Stimulated activated naive CD8-positive, alpha-beta T cell treated with anti-CD3 and anti-CD28 coated beads, Interleukin-15, amount 100 ng/mL, for 72 hours (primary cell): ENCODE measurements around the gene TNFRSF6B.
"Not testable (repeated sequence)": the region's sequence is repeated elsewhere in the genome, so short reads cannot be mapped to it uniquely, and the experiment has no call there.

Source experiments
- ATAC-seq: fragments of 150-1000 bp; cut with Tn5 transposase; 2 replicates; pipeline ENCODE4 v1.10.0; 2021; ENCODE audit warnings: mild to moderate bottlenecking, moderate library complexity
- DNase-seq, 2 donors: peaks; one replicate each; pipeline ENCODE4 v3.0.0; 2021 to 2022
- H3K27ac Mint-ChIP-seq, 2 donors: one replicate each; pipeline ENCODE4 v1.8.0; 2022; ENCODE audit warnings: mild to moderate bottlenecking in 2 of 2, mixed read lengths in 2 of 2, moderate library complexity in 2 of 2
- H3K27me3 Mint-ChIP-seq: one replicate; pipeline ENCODE4 v1.8.0; 2022; ENCODE audit warnings: mixed read lengths
- H3K4me1 Mint-ChIP-seq: one replicate; pipeline ENCODE4 v1.8.0; 2022; ENCODE audit warnings: mild to moderate bottlenecking, mixed read lengths
- H3K4me3 Mint-ChIP-seq, 2 donors: one replicate each; pipeline ENCODE4 v1.8.0; 2022; ENCODE audit warnings: mild to moderate bottlenecking in 2 of 2, mixed read lengths in 2 of 2, moderate library complexity in 1 of 2
- H3K9me3 Mint-ChIP-seq, 2 donors: one replicate each; pipeline ENCODE4 v1.8.0; 2022; ENCODE audit warnings: mixed read lengths in 2 of 2

The TNFRSF6B gene

GRCh38 chr20:63659370-63659769 is 37.1 kb upstream of the TNFRSF6B start:
- no peak for ATAC-seq
- Mint-ChIP-seq H3K4me1 (peaks cover 51% of the 10 kb centered on the region), H3K27me3 (no peaks in the 10 kb centered on the region), H3K27ac (no peak overlapping the region), H3K9me3 (no peaks in the 10 kb centered on the region), H3K4me3 (peak overlapping the region; percentile 90 to 98)
- DNase-seq: no peak

GRCh38 chr20:63660174-63660573 is 36.3 kb upstream of the TNFRSF6B start:
- peaks cover 44% of the 10 kb centered on the region for H3K4me1 Mint-ChIP-seq
- ATAC-seq, H3K27me3 Mint-ChIP-seq, DNase-seq, H3K9me3 Mint-ChIP-seq, H3K27ac Mint-ChIP-seq: not testable (repeated sequence)
- H3K4me3 Mint-ChIP-seq: peak overlapping the region; percentile 7 to 17

GRCh38 chr20:63660622-63661021 is 35.8 kb upstream of the TNFRSF6B start:
- Mint-ChIP-seq H3K9me3 (no peaks in the 10 kb centered on the region), H3K4me1 (peaks cover 44% of the 10 kb centered on the region), H3K4me3 (no peak overlapping the region), H3K27ac (no peak overlapping the region), H3K27me3 (no peaks in the 10 kb centered on the region)
- DNase-seq (no peak), ATAC-seq (no peak)

- Mint-ChIP-seq H3K27ac (no peak overlapping the region), H3K4me1 (peaks cover 44% of the 10 kb centered on the region), H3K27me3 (no peaks in the 10 kb centered on the region), H3K9me3 (no peaks in the 10 kb centered on the region), H3K4me3 (no peak overlapping the region)
- no peak for ATAC-seq
- DNase-seq: no peak
Observed at GRCh38 chr20:63661108-63661507, 35.3 kb upstream of the TNFRSF6B start.

GRCh38 chr20:63661959-63662812 is 34.3 kb upstream of the TNFRSF6B start:
- no peak for DNase-seq
- H3K4me1 Mint-ChIP-seq: peaks cover 39% of the 10 kb centered on the region
- no peaks in the 10 kb centered on the region for H3K27me3 Mint-ChIP-seq
- H3K4me3 Mint-ChIP-seq: no peak overlapping the region
- no peaks in the 10 kb centered on the region for H3K9me3 Mint-ChIP-seq
- no peak for ATAC-seq
- H3K27ac Mint-ChIP-seq: peak overlapping the region in 1 of 2 donors; percentile 33

DNA sequence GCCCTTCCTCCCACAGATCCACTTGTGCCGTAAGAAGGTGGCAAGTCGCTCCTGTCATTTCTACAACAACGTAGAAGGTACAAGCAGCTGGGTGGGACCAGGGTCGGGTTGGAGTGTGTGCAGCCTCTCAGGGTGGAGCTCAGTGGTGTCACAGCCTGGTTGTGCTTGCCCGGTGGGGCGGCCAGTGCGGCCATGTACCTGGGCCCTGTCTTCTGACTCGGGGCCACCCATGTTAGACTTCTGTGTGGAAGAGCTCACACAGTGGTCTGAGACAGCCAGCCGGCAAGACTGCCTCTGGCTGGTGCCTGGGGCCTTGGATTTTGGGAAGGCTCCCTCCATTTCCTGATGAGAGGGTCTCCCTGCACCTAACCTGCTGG is 33.7 kb upstream of the TNFRSF6B start:
- DNase-seq (no peak), ATAC-seq (no peak)
- H3K9me3 Mint-ChIP-seq: no peaks in the 10 kb centered on the region
- no peak overlapping the region for H3K4me3 Mint-ChIP-seq
- H3K27me3 Mint-ChIP-seq: no peaks in the 10 kb centered on the region
- H3K4me1 Mint-ChIP-seq: peaks cover 33% of the 10 kb centered on the region
- H3K27ac Mint-ChIP-seq: no peak overlapping the region

DNA sequence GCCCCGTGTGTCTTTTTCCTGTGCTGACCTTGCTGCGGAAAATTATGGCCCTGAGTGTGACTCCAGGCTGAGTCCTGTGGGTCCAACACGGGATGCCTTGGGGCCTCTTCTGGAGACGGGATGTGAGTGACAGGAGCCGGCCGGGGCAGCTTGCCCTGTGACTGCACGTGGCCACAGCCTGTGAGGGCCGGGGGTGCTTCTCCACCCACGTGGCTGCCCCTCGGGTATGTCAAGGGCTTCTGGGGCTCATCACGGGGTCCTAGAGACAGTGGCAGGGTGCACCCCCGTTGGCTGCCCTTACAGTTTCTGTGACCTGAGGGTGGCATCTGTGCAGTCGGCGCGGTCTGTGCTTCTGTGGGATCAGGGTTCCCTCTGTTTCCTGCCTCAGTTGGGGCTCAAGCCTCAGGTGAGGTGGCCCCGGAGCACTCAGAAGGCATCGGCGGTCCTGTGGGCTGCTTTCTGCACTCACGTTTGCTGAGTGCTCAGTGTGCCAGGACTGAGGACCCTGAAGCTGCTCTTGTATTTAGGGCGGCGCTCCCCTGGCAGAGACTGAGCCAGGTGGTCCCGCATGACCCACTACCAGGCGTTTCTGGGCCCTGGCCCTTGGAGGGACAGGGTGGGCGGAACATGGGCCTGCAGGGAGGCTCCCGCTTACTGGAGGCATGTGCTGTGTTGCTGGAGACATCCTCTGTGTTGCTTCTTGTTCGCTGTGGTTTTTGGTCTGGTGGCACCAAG is 33.0 kb upstream of the TNFRSF6B start:
- no peaks in the 10 kb centered on the region for H3K9me3 Mint-ChIP-seq
- no peak for DNase-seq
- peaks cover 27% of the 10 kb centered on the region for H3K4me1 Mint-ChIP-seq
- no peak overlapping the region for H3K27ac Mint-ChIP-seq
- no peak for ATAC-seq
- H3K27me3 Mint-ChIP-seq: no peaks in the 10 kb centered on the region
- H3K4me3 Mint-ChIP-seq: no peak overlapping the region

DNA sequence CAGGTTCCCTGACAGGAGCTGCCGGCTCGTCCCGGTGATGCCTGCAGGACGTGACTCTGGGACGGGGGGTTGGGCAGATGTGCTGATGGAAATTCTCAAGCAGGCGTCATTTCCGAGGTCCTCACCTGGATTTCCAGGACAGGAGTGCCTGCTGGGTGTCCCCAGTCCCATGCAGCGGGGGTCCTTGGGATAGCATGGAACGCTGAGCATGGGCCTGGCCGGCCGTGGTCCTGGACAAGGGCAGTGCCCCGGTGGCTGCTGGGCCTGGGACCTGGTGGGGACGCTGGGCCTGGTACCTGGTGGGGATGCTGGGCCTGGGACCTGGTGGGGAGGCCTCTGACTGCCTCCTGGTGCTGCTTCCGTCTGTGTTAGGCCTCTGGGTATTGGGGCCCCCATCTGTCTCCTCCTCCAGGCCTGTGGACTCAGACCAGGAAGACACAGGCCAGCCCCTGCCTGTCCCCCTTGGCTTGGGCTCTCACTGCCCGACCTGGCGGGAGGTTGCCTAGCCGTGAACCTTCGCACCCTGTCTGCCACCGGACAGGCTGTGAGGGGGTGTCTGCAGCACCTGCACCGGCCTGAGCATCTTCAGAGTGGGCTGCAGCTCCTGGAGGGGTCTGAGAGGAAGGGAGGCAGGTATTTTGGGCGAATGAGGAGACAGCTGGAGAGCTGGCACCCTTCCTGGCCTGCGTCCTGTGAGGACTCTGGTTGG is 32.2 kb upstream of the TNFRSF6B start:
- Mint-ChIP-seq H3K4me1 (peaks cover 19% of the 10 kb centered on the region), H3K27ac (no peak overlapping the region), H3K4me3 (no peak overlapping the region), H3K27me3 (no peaks in the 10 kb centered on the region), H3K9me3 (no peaks in the 10 kb centered on the region)
- no peak for DNase-seq
- no peak for ATAC-seq

- peaks cover 12% of the 10 kb centered on the region for H3K4me1 Mint-ChIP-seq
- H3K9me3 Mint-ChIP-seq: no peaks in the 10 kb centered on the region
- no peak for ATAC-seq
- H3K27ac Mint-ChIP-seq: peak overlapping the region in 1 of 2 donors; percentile 74
- no peaks in the 10 kb centered on the region for H3K27me3 Mint-ChIP-seq
- H3K4me3 Mint-ChIP-seq: no peak overlapping the region
- no peak for DNase-seq
Observed at GRCh38 chr20:63664861-63665594, 31.4 kb upstream of the TNFRSF6B start.

DNA sequence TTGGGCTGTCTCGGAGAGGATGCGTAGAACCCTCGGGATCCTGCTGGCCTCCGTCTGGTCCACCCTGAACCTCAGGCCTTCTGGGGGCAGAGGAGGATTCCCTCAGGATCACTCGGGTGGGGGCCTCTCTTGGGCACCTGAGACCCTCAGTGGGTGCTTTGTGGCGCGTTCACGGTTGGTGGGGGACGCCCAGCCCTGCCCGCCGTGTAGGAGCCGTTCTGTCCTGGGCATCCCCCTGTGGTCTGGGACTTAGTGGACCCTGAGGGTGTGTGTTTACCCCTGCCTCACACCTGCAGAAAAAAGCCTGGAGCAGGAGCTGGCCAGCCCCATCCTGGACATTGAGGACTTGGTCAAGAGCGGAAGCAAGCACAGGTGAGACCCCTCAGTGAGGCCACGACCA is 30.7 kb upstream of the TNFRSF6B start:
- H3K27ac Mint-ChIP-seq: no peak overlapping the region

GRCh38 chr20:63667858-63668257 is 28.6 kb upstream of the TNFRSF6B start:
- H3K4me1 Mint-ChIP-seq: no peaks in the 10 kb centered on the region
- H3K27me3 Mint-ChIP-seq: no peaks in the 10 kb centered on the region
- no peak overlapping the region for H3K27ac Mint-ChIP-seq
- peak; percentile 28 for ATAC-seq
- no peak for DNase-seq
- H3K9me3 Mint-ChIP-seq: no peaks in the 10 kb centered on the region
- H3K4me3 Mint-ChIP-seq: no peak overlapping the region

More for the DNA sequence above, 30.7 kb upstream of the TNFRSF6B start:
- DNase-seq: no peak
- Mint-ChIP-seq H3K4me1 (peaks cover 5% of the 10 kb centered on the region), H3K27me3 (no peaks in the 10 kb centered on the region), H3K9me3 (no peaks in the 10 kb centered on the region), H3K4me3 (no peak overlapping the region)
- ATAC-seq: no peak

- Mint-ChIP-seq H3K4me1 (no peaks in the 10 kb centered on the region), H3K9me3 (no peaks in the 10 kb centered on the region), H3K27me3 (no peaks in the 10 kb centered on the region), H3K27ac (no peak overlapping the region), H3K4me3 (no peak overlapping the region)
- DNase-seq (no peak), ATAC-seq (no peak)
Observed at GRCh38 chr20:63668351-63668750, 28.1 kb upstream of the TNFRSF6B start.

GRCh38 chr20:63671695-63672094 is 24.8 kb upstream of the TNFRSF6B start:
- ATAC-seq, H3K27ac Mint-ChIP-seq, H3K27me3 Mint-ChIP-seq, H3K9me3 Mint-ChIP-seq, H3K4me1 Mint-ChIP-seq, DNase-seq, H3K4me3 Mint-ChIP-seq: not testable (repeated sequence)

DNA sequence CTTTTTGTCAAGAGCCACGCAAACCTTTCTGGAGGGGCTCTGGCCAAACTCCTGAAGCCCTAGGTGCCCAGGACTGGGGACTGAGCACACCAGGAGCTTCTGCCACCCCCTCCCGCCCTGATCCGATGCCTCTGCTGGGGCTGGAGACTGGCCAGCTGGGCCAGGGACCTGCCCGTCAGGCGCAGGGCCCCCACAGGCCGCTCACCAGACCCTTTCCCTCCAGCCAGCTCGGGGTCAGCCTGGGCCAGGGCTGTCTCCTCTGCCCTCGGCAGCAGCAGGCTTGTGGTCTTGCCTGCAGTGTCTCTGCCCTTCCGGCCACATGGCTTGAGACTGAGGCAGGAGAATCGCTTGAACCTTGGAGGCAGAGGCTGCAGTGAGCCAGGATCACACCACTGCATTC is 23.8 kb upstream of the TNFRSF6B start:
- ATAC-seq (no peak), DNase-seq (no peak)
- Mint-ChIP-seq H3K4me1 (no peaks in the 10 kb centered on the region), H3K4me3 (no peak overlapping the region), H3K27me3 (no peaks in the 10 kb centered on the region), H3K9me3 (no peaks in the 10 kb centered on the region), H3K27ac (no peak overlapping the region)

DNA sequence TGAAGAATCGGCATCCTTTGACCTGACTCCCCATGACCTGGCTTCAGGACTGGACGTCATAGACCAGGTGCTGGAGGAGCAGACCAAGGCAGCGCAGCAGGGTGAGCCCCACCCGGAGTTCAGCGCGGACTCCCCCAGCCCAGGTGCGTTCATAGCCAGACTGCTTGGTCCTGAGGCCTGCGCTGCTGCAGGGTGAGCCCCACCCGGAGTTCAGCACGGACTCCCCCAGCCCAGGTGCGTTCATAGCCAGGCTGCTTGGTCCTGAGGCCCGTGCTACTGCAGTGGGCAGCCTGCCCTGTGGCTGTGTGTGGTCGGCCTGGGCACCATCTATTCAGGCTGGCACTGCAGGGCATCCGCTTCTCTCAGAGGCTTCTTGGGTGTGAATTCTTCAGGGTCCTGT is 22.5 kb upstream of the TNFRSF6B start:
- no peak overlapping the region for H3K4me3 Mint-ChIP-seq
- H3K27ac Mint-ChIP-seq: no peak overlapping the region
- no peaks in the 10 kb centered on the region for H3K4me1 Mint-ChIP-seq
- ATAC-seq (no peak), DNase-seq (no peak)
- H3K9me3 Mint-ChIP-seq: no peaks in the 10 kb centered on the region
- H3K27me3 Mint-ChIP-seq: no peaks in the 10 kb centered on the region
